Daoy (cell line): ENCODE data around the gene PTGDR2. TPM values are rescaled to one million over a fixed set of nuclear protein-coding genes. Genes with fewer than 3 reads are reported as not detected.

ENCODE experiments used
- DNase-seq: peaks from one replicate; pipeline ENCODE4 v3.0.0-alpha.2; 2015; ENCODE audit warnings: low read depth
- total RNA-seq: library from RNA; depleted of rRNA; stranded (reverse); fragments of >200 nt; shearing (Covaris generic); gene quantifications from 2 replicates; pipeline ENCODE4 v1.2.3, GENCODE V29; 2014

The PTGDR2 gene
- total RNA-seq, 1 experiment from 2014 or later, result 0.06 TPM

DNA sequence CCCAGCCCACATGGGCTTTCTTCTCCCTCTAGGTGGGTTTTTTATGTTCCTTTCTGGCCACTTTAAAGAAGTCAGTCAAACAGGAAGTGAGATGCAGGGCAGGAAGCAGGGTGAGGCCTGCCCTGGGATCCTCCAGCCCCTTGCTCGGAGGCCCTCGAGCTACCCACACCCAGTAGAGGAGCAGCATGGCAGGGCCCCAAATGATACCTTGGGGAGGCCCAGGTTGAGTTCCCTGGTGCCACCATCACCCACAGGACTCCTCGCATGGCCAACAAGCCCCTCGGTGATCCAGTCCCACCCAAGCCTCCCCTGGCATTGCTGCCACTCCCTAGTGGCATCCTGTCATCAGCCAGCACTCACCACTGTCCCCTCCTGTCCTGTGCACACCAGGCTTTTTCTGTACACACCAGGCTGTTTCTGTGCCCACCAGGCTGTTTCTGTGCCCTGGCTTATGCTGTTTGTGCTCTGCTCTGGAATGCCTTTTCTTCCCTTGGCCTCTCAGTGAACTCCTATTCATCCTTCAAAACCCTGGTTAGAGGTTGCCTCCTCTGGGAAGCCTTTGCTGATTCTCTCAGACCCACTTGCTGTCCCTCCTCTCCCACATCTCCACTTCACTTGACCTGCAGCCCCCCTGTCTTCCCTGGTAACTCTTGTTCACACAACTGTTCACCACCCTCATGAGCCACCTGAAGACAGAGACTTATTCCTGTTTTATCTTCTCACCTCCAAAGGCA lies 3.1 kb upstream of the PTGDR2 start:
- DNase-seq, result no peak

DNA sequence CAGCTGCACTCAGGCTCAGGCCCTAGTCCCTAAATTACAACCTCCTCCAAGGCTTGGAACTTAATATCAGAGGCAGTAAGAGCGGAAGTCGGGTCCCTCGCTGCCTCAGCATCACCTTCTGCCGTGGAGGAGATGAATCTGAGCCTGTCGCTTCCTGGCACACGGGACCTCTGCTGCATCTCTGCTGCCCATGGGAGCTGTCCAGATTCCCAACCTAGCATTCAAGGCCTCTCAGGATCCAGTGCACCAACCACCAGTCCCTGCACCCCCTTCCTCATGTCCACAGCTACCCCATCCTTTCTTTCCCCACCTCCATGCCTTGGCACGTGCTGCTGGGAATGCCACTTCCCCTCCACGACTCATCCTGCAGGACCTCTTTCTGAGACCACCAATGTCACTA lies 2.5 kb upstream of the PTGDR2 start:
- no peak for DNase-seq

DNA sequence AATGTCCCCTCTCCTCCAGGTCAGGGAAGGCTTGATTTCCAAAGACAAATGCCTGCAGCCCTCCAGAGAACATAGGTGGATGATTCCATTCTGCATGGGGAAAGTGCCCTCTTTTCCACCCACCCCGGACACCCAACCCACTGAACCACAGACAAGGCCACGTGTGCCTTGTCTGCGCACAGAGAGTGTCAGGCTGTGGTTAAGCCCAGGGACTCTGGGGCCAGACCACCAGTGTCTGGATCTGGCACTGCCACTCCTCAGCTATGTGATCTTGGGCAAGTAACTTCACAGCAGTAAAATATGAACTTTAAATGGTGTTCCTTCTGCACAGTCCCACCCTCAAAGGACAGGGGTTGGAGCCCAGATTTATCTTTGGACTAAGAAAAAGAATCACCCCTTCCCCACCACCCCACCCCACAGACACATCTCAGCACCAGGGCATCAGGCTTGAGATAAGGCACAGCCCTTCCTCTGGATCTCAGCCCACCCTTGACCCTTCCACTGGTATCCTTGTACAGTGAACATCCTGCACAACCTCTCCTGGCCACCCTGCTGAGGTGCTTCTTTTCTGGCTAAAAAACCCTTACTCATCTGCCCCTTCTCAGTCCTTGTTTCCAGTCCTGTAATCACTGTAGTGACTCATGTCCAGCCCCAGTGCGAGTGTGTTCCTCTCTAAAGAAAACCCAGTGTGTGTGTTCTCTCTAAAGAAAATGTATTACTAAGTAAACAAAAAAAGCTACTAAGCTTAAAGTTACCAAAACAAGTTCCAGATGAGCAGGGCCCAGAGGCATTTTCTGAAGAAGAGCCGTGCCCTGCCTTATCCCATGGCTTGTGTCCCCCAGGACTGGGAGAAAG lies 1.9 kb upstream of the PTGDR2 start:
- DNase-seq, result no peak

- DNase-seq, result no peak
Measured at GRCh38 chr11:60854847-60855725, 664 bp downstream of the PTGDR2 start.

- DNase-seq, result no peak
Measured at GRCh38 chr11:60854140-60854846, 1.5 kb downstream of the PTGDR2 start.

GRCh38 chr11:60852982-60853950 lies 2.5 kb downstream of the PTGDR2 start:
- no peak for DNase-seq

GRCh38 chr11:60852117-60852981 lies 3.4 kb downstream of the PTGDR2 start:
- DNase-seq, result no peak

DNA sequence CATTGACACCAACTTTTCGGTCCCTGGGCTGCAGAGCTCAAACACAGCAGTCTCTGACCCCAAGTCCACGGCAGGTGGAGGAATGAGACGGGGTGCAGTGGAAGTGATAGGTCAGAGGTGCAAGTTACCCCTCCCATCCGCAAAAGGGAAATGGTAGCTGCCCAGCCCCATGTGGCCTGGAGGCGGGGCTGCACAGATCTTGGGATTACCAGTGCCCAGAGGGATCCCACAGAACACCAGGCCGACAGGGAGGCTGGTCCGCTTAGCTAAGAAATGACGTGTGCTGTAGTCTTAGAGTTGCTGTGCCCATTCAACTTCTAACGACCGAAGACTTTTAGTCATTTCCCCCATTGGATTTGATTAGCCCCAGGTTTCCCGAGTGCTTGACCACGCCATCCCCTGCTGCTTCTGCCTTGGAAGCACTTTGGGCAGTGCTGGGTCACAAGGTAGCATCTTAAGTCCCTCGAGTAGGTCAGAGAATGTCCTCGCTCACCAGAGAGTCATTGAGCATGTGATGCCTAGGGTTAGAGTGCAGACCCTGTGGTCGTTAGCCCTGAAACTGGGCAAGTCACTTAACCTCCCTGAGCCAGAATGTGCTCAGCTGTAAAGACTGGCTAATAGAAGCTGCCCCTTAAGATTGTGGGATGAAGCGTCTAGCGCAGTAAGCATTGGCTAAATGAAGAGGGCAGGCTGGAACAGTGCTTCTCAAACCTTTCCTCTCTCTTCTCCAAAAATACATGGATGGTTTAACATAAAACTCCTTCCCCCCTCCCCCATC lies 4.2 kb downstream of the PTGDR2 start:
- DNase-seq, result no peak

DNA sequence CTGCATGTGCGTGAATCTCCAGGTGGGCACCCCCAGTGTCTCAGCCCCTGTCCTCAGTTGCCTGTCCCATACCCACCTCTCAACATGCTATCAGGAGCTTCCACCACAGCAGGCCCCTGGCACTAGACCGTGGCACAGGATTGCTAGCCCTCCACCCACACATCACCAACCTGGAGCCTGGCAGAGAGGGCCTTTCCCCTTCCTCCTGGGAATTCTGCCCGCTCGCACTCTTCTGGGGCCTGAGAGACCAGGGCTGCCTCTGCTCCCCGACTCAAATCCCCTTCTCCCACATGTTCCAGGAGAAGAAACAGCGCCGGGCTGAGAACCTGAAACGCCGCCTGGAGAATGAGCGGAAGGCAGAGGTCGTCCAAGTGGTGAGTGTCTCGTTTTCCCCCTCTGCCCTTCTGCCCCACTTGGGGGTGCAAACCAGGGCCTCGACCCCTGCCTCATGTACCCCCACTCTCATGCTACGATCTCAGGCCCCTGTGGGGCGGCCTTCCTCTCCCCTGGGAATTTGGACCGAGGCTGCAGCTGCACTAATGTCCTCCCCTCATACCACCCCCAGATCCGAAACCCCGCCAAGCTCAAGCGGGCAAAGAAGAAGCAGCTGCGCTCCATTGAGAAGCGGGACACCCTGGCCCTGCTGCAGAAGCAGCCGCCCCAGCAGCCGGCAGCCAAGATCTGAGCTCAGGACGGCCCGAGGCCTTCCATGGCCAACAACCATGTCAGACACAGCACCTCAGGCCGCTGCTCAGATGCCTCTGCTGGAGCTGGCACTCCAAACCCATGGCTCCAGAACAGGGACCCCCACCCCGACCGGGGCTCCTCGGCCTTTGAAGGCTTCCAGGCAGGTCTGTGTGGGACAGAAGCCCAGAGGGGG lies 5.9 kb downstream of the PTGDR2 start:
- DNase-seq, result no peak

- DNase-seq, result no peak
Measured at GRCh38 chr11:60848714-60849151, 7.0 kb downstream of the PTGDR2 start.

- DNase-seq, result no peak
Measured at GRCh38 chr11:60847896-60848295, 7.9 kb downstream of the PTGDR2 start.

DNA sequence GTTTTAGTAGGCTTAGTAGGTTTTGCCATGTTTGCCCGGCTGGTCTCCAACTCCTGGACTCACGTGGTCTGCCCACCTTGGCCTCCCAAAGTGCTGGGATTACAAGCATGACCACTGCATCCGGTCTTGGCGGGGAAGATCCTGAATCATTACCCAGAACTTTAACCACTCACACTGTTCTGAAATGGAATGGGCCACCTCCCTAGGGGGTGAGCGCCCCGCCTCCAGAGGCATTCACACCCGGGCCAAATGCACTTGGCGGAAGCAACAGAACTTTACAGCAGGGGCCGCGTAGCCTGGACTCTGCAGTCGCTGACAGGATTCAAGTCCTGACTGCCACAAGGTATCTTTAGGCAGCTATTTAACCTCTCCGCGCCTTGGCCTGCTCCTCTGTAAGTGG lies 8.5 kb downstream of the PTGDR2 start:
- peak; percentile 92 for DNase-seq

GRCh38 chr11:60845338-60845737 lies 10.4 kb downstream of the PTGDR2 start:
- no peak for DNase-seq

- no peak for DNase-seq
Measured at GRCh38 chr11:60844870-60845221, 10.9 kb downstream of the PTGDR2 start.

GRCh38 chr11:60844045-60844869 lies 11.5 kb downstream of the PTGDR2 start:
- peak; percentile 42 for DNase-seq
